IMR-90 (cell line): ENCODE data around the gene INO80D. TPM values are rescaled to one million over a fixed set of nuclear protein-coding genes. Genes with fewer than 3 reads are reported as not detected.

ENCODE experiments used
- ATAC-seq: fragments of 200-7000 bp; cut with Tn5 transposase; 2 replicates; pipeline ENCODE4 v1.9.1; 2020; ENCODE audit warnings: low read depth, mild to moderate bottlenecking, moderate library complexity
- BruUV-seq: library from RNA; stranded (reverse); fragments of 400-500 nt; replicated peaks from 2 replicates; lab custom pipeline; 2021; lab: Mats Ljungman, UMichigan
- CTCF ChIA-PET: fragments of 300-600 bp; formaldehyde crosslinking; extraction: SDS; loops from one replicate; lab custom pipeline; 2021; ENCODE audit warnings: antibody characterized with exemption; lab: Yijun Ruan, JAX
- POLR2A ChIA-PET: fragments of 300-600 bp; sonication (Branson Sonifier 250); formaldehyde crosslinking; loops from one replicate; lab custom pipeline; 2022; ENCODE audit warnings: antibody characterized with exemption; ENCODE audit not compliant: unreplicated experiment; lab: Charles Lee
- DNase-seq: peaks from one replicate; pipeline ENCODE4 v3.0.0; 2013
- H2AFZ ChIP-seq: replicated peaks from 2 replicates; pipeline ENCODE3; 2013; ENCODE audit warnings: low read length, mild to moderate bottlenecking; ENCODE audit not compliant: poor library complexity
- H2AK5ac ChIP-seq: 2 replicates; pipeline ENCODE4 v1.6.1; 2013; ENCODE audit warnings: low read depth, low read length, inconsistent platforms
- H2AK9ac ChIP-seq: replicated peaks from 2 replicates; pipeline ENCODE3; 2013; ENCODE audit warnings: mild to moderate bottlenecking, low read depth, low read length, moderate library complexity; ENCODE audit not compliant: poor library complexity
- H2BK120ac ChIP-seq: 2 replicates; pipeline ENCODE4 v1.6.1; 2013; ENCODE audit warnings: low read depth, low read length, inconsistent platforms
- H2BK15ac ChIP-seq: 3 replicates; pipeline ENCODE4 v1.6.1; 2013; ENCODE audit warnings: low read depth, low read length, inconsistent platforms
- H2BK20ac ChIP-seq: 2 replicates; pipeline ENCODE4 v1.6.1; 2013; ENCODE audit warnings: low read depth, mild to moderate bottlenecking, inconsistent platforms, low read length, moderate library complexity
- H2BK5ac ChIP-seq: 2 replicates; pipeline ENCODE4 v1.6.1; 2013; ENCODE audit warnings: mild to moderate bottlenecking, low read depth, low read length, inconsistent platforms; ENCODE audit not compliant: poor library complexity, severe bottlenecking
- H3K14ac ChIP-seq: replicated peaks from 2 replicates; pipeline ENCODE4 v1.6.1; 2013; ENCODE audit warnings: low read depth, low read length, inconsistent platforms
- H3K18ac ChIP-seq: 2 replicates; pipeline ENCODE4 v1.6.1; 2013; ENCODE audit warnings: low read depth, low read length, control low read depth
- H3K23ac ChIP-seq: 2 replicates; pipeline ENCODE4 v1.6.1; 2013; ENCODE audit warnings: low read depth, low read length, inconsistent platforms
- H3K27ac ChIP-seq: 2 replicates; pipeline ENCODE4 v1.5.1; 2013; ENCODE audit warnings: mild to moderate bottlenecking, control low read depth, low read length; ENCODE audit not compliant: insufficient read depth
- H3K27me3 ChIP-seq: 2 replicates; pipeline ENCODE4 v1.6.1; 2013; ENCODE audit warnings: low read length; ENCODE audit not compliant: control insufficient read depth, insufficient read depth
- H3K36me3 ChIP-seq: 2 replicates; pipeline ENCODE4 v1.6.1; 2013; ENCODE audit warnings: low read length, mixed read lengths; ENCODE audit not compliant: control insufficient read depth, insufficient read depth
- H3K4ac ChIP-seq: 2 replicates; pipeline ENCODE4 v1.6.1; 2013; ENCODE audit warnings: low read depth, low read length, inconsistent platforms
- H3K4me1 ChIP-seq: 2 replicates; pipeline ENCODE4 v1.6.1; 2013; ENCODE audit warnings: low read length, mixed read lengths; ENCODE audit not compliant: control insufficient read depth, insufficient read depth
- H3K4me2 ChIP-seq: 2 replicates; pipeline ENCODE4 v1.6.1; 2013; ENCODE audit warnings: low read depth, mild to moderate bottlenecking, control low read depth, low read length, moderate library complexity
- H3K4me3 ChIP-seq: 2 replicates; pipeline ENCODE4 v1.5.1; 2013; ENCODE audit warnings: low read depth, mild to moderate bottlenecking, control low read depth, low read length, moderate library complexity; ENCODE audit not compliant: insufficient read depth
- H3K56ac ChIP-seq: 2 replicates; pipeline ENCODE4 v1.6.1; 2013; ENCODE audit warnings: low read length, inconsistent platforms; ENCODE audit not compliant: insufficient read depth; ENCODE audit errors: extremely low read depth
- H3K79me1 ChIP-seq, 2 experiments: 2 replicates each; pipeline ENCODE4 v1.6.1; 2013; ENCODE audit warnings: low read length in 2 of 2, inconsistent platforms in 1 of 2, low read depth in 1 of 2
- H3K9ac ChIP-seq: 2 replicates; pipeline ENCODE4 v1.6.1; 2013; ENCODE audit warnings: low read depth, low read length, control low read depth
- H3K9me1 ChIP-seq: 2 replicates; pipeline ENCODE4 v1.6.1; 2013; ENCODE audit warnings: low read length, inconsistent platforms; ENCODE audit not compliant: insufficient read depth
- H3K9me3 ChIP-seq: 2 replicates; pipeline ENCODE4 v1.6.1; 2013; ENCODE audit warnings: low read length; ENCODE audit not compliant: control insufficient read depth, insufficient read depth
- H4K20me1 ChIP-seq: 2 replicates; pipeline ENCODE4 v1.6.1; 2013; ENCODE audit warnings: low read length, inconsistent platforms; ENCODE audit not compliant: insufficient read depth
- H4K5ac ChIP-seq: 2 replicates; pipeline ENCODE4 v1.6.1; 2013; ENCODE audit warnings: mild to moderate bottlenecking, low read depth, low read length, control low read depth
- H4K8ac ChIP-seq, 2 experiments: 2 replicates each; pipeline ENCODE4 v1.6.1; 2013; ENCODE audit warnings: low read depth in 2 of 2, low read length in 2 of 2, control low read depth in 1 of 2, inconsistent platforms in 1 of 2
- H4K91ac ChIP-seq: 2 replicates; pipeline ENCODE4 v1.6.1; 2013; ENCODE audit warnings: low read depth, low read length, inconsistent platforms; ENCODE audit not compliant: insufficient read depth
- BHLHE40 ChIP-seq: fragments of 150-350 bp; IDR thresholded peaks from 2 replicates; pipeline ENCODE4 v1.6.1; 2016; ENCODE audit warnings: mild to moderate bottlenecking, low read depth, low read length
- CEBPB ChIP-seq: IDR thresholded peaks from 2 replicates; pipeline ENCODE4 v1.6.1; 2012; ENCODE audit warnings: low read depth, low read length, improper control_type of control experiment
- CHD1 ChIP-seq: IDR thresholded peaks from 2 replicates; pipeline ENCODE4 v1.6.1; 2012; ENCODE audit warnings: low read depth, low read length, improper control_type of control experiment
- CTCF ChIP-seq: conservative IDR thresholded peaks from 2 replicates; pipeline ENCODE4 v1.5.1; 2012; ENCODE audit warnings: mild to moderate bottlenecking, low read depth, low read length, improper control_type of control experiment
- FOS ChIP-seq: fragments of 150-350 bp; IDR thresholded peaks from 2 replicates; pipeline ENCODE4 v1.6.1; 2016; ENCODE audit warnings: low read depth, low read length
- MAFK ChIP-seq: IDR thresholded peaks from 2 replicates; pipeline ENCODE4 v1.6.1; 2012; ENCODE audit warnings: low read depth, low read length, improper control_type of control experiment
- MAZ ChIP-seq: IDR thresholded peaks from 2 replicates; pipeline ENCODE4 v1.6.1; 2012; ENCODE audit warnings: low read depth, mild to moderate bottlenecking, low read length, improper control_type of control experiment, moderate library complexity, borderline replicate concordance
- MXI1 ChIP-seq: IDR thresholded peaks from 2 replicates; pipeline ENCODE4 v1.6.1; 2012; ENCODE audit warnings: low read depth, mild to moderate bottlenecking, low read length, moderate library complexity, borderline replicate concordance
- RAD21 ChIP-seq: IDR thresholded peaks from 2 replicates; pipeline ENCODE4 v1.6.1; 2012; ENCODE audit warnings: low read length, improper control_type of control experiment
- RCOR1 ChIP-seq: IDR thresholded peaks from 2 replicates; pipeline ENCODE4 v1.6.1; 2012; ENCODE audit warnings: mild to moderate bottlenecking, low read length, improper control_type of control experiment; ENCODE audit not compliant: insufficient replicate concordance
- RFX5 ChIP-seq: IDR thresholded peaks from 2 replicates; pipeline ENCODE4 v1.8.0; 2012; ENCODE audit warnings: low read depth, mild to moderate bottlenecking, low read length, moderate library complexity
- SMC3 ChIP-seq: fragments of 150-350 bp; IDR thresholded peaks from 2 replicates; pipeline ENCODE4 v1.6.1; 2016; ENCODE audit warnings: low read depth, mild to moderate bottlenecking, antibody characterized with exemption, low read length, moderate library complexity
- WGBS, 2 experiments: methylation state at CpG; one replicate each; pipeline versions ENCODE4 v1.1.5 to v1.1.7; 2013; ENCODE audit warnings: missing lambda C conversion rate in 2 of 2; ENCODE audit not compliant: insufficient read length in 1 of 2; ENCODE audit errors: extremely low coverage in 2 of 2; 5-methylcytosine and 5-hydroxymethylcytosine counted together
- dilution Hi-C: fragments of 300-500 bp; cut with HindIII; formaldehyde crosslinking; loops from one replicate; pipeline ENCODE4 v1.14.3; 2018; ENCODE audit warnings: low sequenced_read_pairs; ENCODE audit not compliant: unreplicated experiment
- in situ Hi-C: fragments of 300-500 bp; cut with MboI; formaldehyde crosslinking; loops from 3 replicates; pipeline ENCODE4 v1.14.3; 2019; ENCODE audit warnings: low sequenced_read_pairs, inconsistent platforms, mixed read lengths
- intact Hi-C: fragments of 100-400 bp; cut with micrococcal nuclease; formaldehyde crosslinking; loops from 2 replicates; pipeline ENCODE4 v1.10.0; 2022
- polyA plus RNA-seq, 3 experiments: library from polyadenylated mRNA; depleted of rRNA; stranded (reverse); fragments of >200 nt; gene quantifications; 2 replicates each; pipeline ENCODE4 v1.2.3, GENCODE V29; 2012; ENCODE audit warnings: low replicate concordance in 1 of 3
- total RNA-seq: library from RNA; depleted of rRNA; stranded (reverse); fragments of >200 nt; gene quantifications from 2 replicates; pipeline ENCODE4 v1.2.3, GENCODE V29; 2012
- TF ChIP-seq, protein P1 (sequence below): fragments of 150-350 bp; IDR thresholded peaks from 2 replicates; pipeline ENCODE4 v1.6.1; 2017; ENCODE audit warnings: mild to moderate bottlenecking, antibody characterized with exemption, low read length, low read depth
- TF ChIP-seq, protein P2 (sequence below): fragments of 150-350 bp; IDR thresholded peaks from 2 replicates; pipeline ENCODE4 v1.6.1; 2016; ENCODE audit warnings: low read depth, mild to moderate bottlenecking, low read length, moderate library complexity, borderline replicate concordance

Gene INO80D
- total and polyA plus RNA-seq, 2 of the 4 experiments (the other 2 are of a cell fraction), result 0.79 to 4.5 TPM

- intact Hi-C loops, result no loop called here
- no TSS peak for BruUV-seq
- CTCF ChIA-PET, result no interaction called here
Measured at GRCh38 chr2:206011795-206012194, 74.2 kb downstream of the INO80D start.

More at GRCh38 chr2:206011795-206012194, 74.2 kb downstream of the INO80D start:
- Histone ChIP-seq H3K4me3 (no peak overlapping the region), H2AFZ (no peak overlapping the region), H3K27ac (no peak overlapping the region), H4K91ac (no peak overlapping the region), H3K14ac (no peak overlapping the region), H2BK15ac (no peak overlapping the region), H3K9me1 (no peaks in the 10 kb centered on the region), H4K5ac (no peak overlapping the region), H2BK120ac (no peak overlapping the region), H3K56ac (no peak overlapping the region), H3K36me3 (peaks cover 17% of the 10 kb centered on the region), H4K20me1 (no peaks in the 10 kb centered on the region), H3K18ac (no peak overlapping the region), H3K23ac (no peak overlapping the region), H2AK9ac (no peak overlapping the region), H3K4ac (no peak overlapping the region), H3K79me1 (no peaks in the 10 kb centered on the region), H3K4me1 (no peaks in the 10 kb centered on the region), H3K9ac (no peak overlapping the region), H2BK5ac (no peak overlapping the region), H2AK5ac (no peak overlapping the region), H2BK20ac (no peak overlapping the region), H4K8ac (no peak overlapping the region), H3K4me2 (no peak overlapping the region), H3K9me3 (peaks cover 2% of the 10 kb centered on the region; the same call in 1 of the 2 replicates), H3K27me3 (no peaks in the 10 kb centered on the region)
- in situ Hi-C loops (no loop called here), dilution Hi-C loops (no loop called here)
- TF ChIP-seq RAD21 (no peak), RFX5 (no peak), BHLHE40 (no peak), MAZ (no peak), CTCF (no peak), MXI1 (no peak), CHD1 (no peak), RCOR1 (no peak), SMC3 (no peak), MAFK (no peak), CEBPB (no peak), FOS (no peak)
- TF ChIP-seq, protein P1, sequence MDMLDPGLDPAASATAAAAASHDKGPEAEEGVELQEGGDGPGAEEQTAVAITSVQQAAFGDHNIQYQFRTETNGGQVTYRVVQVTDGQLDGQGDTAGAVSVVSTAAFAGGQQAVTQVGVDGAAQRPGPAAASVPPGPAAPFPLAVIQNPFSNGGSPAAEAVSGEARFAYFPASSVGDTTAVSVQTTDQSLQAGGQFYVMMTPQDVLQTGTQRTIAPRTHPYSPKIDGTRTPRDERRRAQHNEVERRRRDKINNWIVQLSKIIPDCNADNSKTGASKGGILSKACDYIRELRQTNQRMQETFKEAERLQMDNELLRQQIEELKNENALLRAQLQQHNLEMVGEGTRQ, result no peak
- TF ChIP-seq, protein P2, sequence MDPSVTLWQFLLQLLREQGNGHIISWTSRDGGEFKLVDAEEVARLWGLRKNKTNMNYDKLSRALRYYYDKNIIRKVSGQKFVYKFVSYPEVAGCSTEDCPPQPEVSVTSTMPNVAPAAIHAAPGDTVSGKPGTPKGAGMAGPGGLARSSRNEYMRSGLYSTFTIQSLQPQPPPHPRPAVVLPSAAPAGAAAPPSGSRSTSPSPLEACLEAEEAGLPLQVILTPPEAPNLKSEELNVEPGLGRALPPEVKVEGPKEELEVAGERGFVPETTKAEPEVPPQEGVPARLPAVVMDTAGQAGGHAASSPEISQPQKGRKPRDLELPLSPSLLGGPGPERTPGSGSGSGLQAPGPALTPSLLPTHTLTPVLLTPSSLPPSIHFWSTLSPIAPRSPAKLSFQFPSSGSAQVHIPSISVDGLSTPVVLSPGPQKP, result no peak
- 83% methylated on average over 1 of the region's 1 CpG; no CpG with 5 or more reads in 1 of the 2 experiments for WGBS, 2 experiments
- DNase-seq (no peak), ATAC-seq (no peak)
- POLR2A ChIA-PET, result no interaction called here
